HS-27A (cell line): Measurements from ENCODE around the gene NCOA3.
"Not testable (repeated sequence)": the region's sequence is repeated elsewhere in the genome, so short reads cannot be mapped to it uniquely, and the experiment has no call there.

Experiments used
- DNase-seq: peaks from one replicate; pipeline ENCODE4 v3.0.0-alpha.2; 2012; ENCODE audit warnings: low read depth, missing footprints

The NCOA3 gene

DNA sequence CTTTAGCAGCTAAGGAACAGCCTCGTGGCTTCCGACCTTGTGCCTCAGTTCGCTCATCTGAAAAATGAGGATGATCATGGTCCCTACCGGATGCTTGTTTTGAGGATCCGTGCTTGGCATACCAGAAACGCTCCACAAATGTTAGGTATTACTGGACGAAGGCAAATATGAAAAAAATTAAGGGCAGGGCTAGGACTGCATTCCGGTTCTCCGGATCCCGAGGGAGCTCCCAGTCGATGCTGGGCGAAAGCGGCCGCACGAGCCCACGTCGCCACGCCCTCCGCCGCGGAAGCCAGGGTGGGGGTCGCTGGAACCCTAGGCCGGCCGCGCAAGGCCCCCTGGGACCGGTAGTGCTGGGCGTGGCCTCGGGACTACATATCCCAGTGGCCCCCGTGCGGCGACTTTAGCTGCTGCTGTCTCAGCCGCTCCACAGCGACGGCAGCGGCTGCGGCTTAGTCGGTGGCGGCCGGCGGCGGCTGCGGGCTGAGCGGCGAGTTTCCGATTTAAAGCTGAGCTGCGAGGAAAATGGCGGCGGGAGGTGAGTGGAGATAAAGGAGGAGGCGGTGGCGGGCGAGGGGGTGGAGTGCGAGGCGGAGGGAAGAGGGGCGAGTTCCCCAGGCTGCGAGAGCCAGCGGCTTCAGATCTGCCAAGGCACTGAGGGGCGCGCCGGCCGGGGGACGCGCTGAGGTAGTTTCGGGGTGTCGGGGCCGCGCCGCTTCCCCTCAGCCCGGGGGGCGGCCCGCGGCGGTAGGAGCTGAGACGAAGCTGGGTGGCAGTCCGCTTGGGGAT is at the start of gene NCOA3:
NCOA3 (plus strand) TSS at position 406 of the 789 bp plus-strand sequence. CDS start 120,361 bp downstream, outside the sequence.
- DNase-seq = peak; percentile 90

DNA sequence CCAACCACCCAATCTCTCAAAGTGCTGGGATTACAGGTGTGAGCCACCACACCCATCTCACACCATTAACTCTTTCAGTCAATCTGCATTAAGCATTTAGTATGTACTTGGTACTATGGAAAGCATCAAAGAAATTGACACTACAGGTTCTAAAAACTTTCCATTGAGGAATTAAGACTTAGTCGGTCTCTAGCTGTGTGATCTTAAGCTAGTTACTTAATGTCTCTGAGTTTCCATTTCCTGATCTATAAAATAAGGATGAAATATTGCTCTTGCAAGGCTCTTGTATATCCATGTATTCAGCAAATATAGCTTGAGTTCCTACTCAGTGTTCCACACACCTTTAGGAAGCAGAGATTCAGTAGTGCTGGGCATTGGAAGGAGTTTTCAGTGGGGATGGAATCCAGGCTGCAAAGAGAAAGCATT is 48.9 kb upstream of the NCOA3 start:
- DNase-seq = no peak

DNA sequence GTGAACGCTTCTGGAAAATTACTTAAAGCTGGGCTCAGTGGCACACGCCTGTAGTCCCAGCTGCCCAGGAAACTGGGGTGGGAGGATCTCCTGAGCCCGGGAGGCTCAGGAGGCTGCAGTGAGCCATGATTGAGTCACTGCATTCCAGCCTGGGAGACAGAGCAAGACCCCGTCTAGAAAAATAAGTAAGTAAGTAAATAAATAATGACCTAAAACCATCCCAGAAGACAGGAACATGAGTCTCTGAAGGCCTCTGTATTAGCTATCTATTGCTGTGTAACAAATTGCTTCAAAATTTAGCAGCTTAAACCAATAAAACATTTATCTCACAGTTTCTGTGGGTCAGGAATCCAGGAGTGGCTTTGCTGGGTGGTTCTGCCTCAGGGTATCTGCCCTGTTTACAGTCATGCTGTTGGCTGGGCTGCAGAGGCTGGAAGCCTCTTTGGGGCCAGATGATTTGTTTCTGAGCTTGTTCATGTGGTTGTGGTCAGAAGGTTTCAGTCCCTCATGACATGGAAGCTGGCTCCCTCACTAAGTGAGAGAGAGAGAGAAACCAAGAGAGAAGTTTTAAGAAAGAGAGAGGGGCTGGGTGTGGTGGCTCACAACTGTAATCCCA is 48.4 kb upstream of the NCOA3 start:
- peak; percentile 83 for DNase-seq

GRCh38 chr20:47454298-47455132 is 47.2 kb upstream of the NCOA3 start:
- DNase-seq = no peak

DNA sequence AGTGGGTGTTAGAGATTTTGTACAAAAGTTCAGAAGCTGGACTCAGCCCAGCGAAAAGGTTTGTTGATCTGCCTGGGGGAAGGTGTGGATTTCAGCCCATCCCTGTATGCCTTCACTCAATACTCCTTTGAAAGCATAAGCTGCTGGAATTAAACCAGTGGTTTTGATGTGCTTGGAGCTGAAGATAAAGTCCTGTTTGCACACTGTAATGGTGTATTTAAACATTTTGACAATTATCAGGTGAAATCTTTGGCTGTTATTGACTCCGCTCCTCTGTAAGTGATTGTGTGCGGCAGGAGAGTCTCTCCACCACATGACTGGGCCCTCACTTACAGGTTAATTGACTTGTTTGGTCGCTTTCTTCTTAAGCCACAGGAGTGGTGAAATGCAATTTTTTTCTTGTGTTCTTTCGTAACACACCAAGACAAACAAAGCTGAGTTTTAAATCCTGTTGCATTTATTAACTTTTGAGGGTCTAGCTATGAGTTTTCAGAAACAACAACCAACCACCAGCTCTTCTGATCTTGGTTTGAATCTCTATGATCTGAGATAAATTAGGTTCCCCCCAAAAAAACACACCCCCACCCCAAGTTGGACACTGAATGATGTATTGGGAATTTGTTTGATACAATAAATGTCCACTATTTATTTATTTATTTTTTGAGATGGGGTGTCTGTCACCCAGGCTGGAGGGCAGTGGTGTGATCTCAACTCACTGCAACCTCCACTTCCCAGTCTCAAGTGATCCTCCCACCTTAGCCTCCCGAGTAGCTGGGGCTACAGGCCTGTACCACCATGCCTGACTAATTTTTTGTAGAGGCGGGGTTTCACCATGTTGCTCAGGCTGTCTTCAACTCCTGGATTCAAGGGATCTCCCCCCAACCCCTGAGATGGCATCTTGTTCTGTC is 46.3 kb upstream of the NCOA3 start:
- no peak for DNase-seq

GRCh38 chr20:47456041-47456537 is 45.6 kb upstream of the NCOA3 start:
- no peak for DNase-seq

GRCh38 chr20:47456952-47457724 is 44.5 kb upstream of the NCOA3 start:
- DNase-seq = no peak

DNA sequence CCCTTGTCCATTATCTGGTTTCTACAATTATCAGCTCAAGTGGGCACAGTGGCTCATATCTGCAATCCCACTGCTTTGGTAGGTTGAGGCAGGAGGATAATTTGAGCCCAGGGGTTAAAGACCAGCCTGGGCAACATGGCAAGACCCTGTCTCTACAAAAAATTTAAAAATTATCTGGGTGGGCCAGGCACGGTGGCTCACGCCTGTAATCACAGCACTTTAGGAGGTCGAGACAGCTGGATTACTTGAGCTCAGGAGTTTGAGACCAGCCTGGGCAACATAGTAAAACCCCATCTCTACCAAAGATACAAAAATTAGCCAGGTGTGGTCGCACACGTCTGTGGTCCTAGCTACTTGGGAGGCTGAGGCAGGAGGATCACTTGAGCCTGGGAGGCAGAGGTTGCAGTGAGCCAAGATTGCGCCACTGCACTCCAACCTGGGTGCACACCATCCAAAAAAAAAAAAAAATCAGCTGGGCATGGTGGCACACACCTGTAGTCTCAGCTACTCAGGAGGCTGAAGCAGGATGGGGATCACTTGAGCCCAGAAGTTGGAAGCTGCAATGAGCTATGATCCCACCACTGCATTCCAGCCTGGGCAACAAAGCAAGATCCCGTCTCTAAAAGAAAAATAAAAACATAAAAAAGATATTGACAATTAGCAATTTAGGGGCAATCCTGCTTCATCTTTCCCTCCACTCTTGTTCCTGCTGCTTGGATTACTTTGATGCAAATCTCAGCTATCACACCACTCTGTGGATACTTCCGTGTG is 43.2 kb upstream of the NCOA3 start:
- not testable (repeated sequence) for DNase-seq

- no peak for DNase-seq
Observed at GRCh38 chr20:47459344-47460073, 42.2 kb upstream of the NCOA3 start.

GRCh38 chr20:47460761-47461112 is 41.0 kb upstream of the NCOA3 start:
- DNase-seq = not testable (repeated sequence)

- no peak for DNase-seq
Observed at GRCh38 chr20:47461120-47461685, 40.5 kb upstream of the NCOA3 start.

DNA sequence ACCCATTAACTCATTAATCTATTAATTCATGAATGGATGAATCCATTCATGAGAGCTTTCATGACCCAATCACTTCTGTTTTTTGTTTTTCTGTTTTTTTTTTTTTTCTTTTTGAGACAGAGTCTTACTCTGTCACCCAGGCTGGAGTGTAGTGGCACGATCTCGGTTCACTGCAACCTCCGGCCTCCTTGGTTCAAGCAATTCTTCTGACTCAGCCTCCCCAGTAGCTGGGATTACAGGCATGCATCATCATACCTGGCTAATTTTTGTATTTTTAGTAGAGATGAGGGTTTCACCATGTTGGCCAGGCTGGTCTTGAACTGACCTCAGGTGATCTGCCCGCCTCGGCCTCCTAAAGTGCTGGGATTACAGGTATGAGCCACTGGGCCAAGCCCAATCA is 39.8 kb upstream of the NCOA3 start:
- DNase-seq = not testable (repeated sequence)

DNA sequence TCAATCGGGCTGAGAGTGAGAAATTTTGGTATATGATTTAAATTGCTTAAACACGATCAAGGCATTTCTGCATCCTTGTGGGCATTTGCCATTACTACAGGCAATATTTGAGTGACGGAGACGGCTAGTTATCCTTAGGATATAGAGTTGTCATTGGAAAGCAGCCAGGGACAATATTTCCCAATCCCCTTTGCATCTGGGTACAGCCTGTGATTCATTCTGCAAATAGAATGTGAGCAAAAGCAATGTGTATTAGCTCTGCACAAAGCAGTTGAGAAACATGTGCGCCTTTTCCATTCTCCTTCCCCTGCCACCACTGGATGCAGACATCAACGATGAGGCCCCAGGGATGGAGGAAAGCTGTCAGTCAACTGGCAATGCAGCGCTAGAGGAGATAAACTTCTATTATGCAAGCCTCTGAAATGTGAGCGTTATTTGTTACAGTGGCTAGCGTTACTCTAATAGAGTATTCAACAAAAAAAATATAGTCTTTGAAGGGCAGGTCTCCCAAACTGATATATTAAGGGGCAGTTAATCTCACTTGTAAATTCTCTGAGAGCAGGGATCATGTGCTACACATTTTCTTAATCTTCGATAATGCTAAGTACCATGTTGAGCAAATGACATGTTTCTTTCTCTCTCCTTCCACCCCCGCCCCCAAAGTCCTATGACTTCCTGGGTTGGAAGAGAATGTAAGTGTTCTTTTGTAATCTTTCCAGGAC is 37.1 kb upstream of the NCOA3 start:
- peak; percentile 99 for DNase-seq

- no peak for DNase-seq
Observed at GRCh38 chr20:47465335-47466090, 36.2 kb upstream of the NCOA3 start.

DNA sequence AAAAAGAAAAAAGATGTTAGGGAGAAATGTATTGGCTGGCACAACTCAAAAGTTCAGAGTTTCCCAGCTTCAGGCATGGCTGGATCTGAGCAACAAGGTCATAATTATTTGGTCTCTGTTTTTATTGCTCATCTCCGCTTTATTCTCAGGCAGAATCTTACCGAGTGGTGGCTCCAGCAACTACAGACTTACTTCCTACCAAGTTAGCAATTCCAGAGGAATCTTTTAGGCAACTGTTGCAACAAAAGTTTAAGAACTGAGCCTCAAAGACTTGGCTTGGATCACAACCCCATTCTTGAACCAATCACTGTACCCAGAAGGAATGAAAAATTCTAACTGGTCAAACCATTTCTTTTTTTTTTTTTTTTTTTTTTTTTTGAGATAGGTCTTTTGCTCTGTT is 35.5 kb upstream of the NCOA3 start:
- DNase-seq = no peak

GRCh38 chr20:47466704-47467459 is 34.8 kb upstream of the NCOA3 start:
- no peak for DNase-seq
